HG03045 (cell line): ENCODE data around the gene CCDC92.

ENCODE experiments used
- ATAC-seq: cut with Tn5 transposase; IDR thresholded peaks from one replicate; pipeline ENCODE4 v1.9.1; 2021; ENCODE audit warnings: mild to moderate bottlenecking, moderate library complexity; ENCODE audit not compliant: unreplicated experiment

CCDC92 gene

GRCh38 chr12:123891516-123892179, 81.0 kb downstream of the CCDC92 start:
- ATAC-seq: no peak

- no peak for ATAC-seq
These were observed 81.6 kb downstream of the CCDC92 start for GRCh38 chr12:123891011-123891410.

DNA sequence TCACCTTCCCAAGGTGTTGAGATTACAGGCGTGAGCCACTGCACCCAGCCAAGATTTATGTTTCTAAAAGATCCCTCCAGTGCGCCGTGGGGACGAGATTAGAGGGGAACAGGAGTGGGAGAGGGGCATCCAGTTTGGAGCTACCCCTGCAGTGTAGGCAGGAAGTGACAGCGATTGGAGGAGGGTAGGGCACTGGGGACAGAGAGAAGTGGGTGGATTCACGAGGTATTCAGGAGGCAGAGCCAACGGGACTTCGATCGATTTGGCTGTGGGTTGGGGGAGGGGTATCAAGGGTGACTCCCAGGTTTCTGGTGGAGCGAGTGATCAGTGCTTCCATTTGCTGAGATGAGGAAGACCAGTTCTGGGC, 82.1 kb downstream of the CCDC92 start:
- no peak for ATAC-seq

GRCh38 chr12:123889848-123890535, 82.6 kb downstream of the CCDC92 start:
- ATAC-seq: no peak

GRCh38 chr12:123888989-123889388, 83.6 kb downstream of the CCDC92 start:
- no peak for ATAC-seq

- ATAC-seq: no peak
These were observed 85.6 kb downstream of the CCDC92 start for GRCh38 chr12:123886931-123887582.

- ATAC-seq: no peak
These were observed 86.4 kb downstream of the CCDC92 start for GRCh38 chr12:123886258-123886657.
